Liver (tissue), 9 donors: Measurements from ENCODE around the gene GRIK2. TPM values are rescaled to one million over a fixed set of nuclear protein-coding genes. Genes with fewer than 3 reads are reported as not detected.

Source experiments
- DNase-seq: peaks from one replicate; pipeline ENCODE4 v3.0.0-alpha.2; 2017; ENCODE audit warnings: low spot score
- H3K27ac ChIP-seq, 2 donors: one replicate each; pipeline ENCODE4 v1.7.0; 2013; ENCODE audit warnings: inconsistent platforms in 2 of 2, low read length in 2 of 2, control low read depth in 1 of 2, low read depth in 1 of 2, mild to moderate bottlenecking in 1 of 2
- H3K27me3 ChIP-seq, 4 donors: one replicate each; pipeline versions ENCODE4 v1.6.1 to v1.7.0; 2013; ENCODE audit warnings: low read length in 3 of 4, inconsistent platforms in 1 of 4, mild to moderate bottlenecking in 1 of 4, moderate library complexity in 1 of 4; ENCODE audit not compliant: control insufficient read depth in 4 of 4, insufficient read depth in 4 of 4
- H3K36me3 ChIP-seq, 4 donors: one replicate each; pipeline versions ENCODE4 v1.6.1 to v1.7.0; 2013; ENCODE audit warnings: low read length in 3 of 4, mild to moderate bottlenecking in 3 of 4, low read depth in 1 of 4, moderate library complexity in 1 of 4; ENCODE audit not compliant: control insufficient read depth in 4 of 4, insufficient read depth in 3 of 4
- H3K4me1 ChIP-seq, 4 donors: one replicate each; pipeline versions ENCODE4 v1.6.1 to v1.7.0; 2013; ENCODE audit warnings: low read length in 3 of 4, mild to moderate bottlenecking in 3 of 4, moderate library complexity in 1 of 4; ENCODE audit not compliant: control insufficient read depth in 4 of 4, insufficient read depth in 4 of 4
- H3K4me3 ChIP-seq, 3 donors: one replicate each; pipeline versions ENCODE4 v1.6.1 to v1.7.0; 2013; ENCODE audit warnings: low read length in 3 of 3, control low read depth in 1 of 3, low read depth in 1 of 3, mild to moderate bottlenecking in 1 of 3
- H3K9ac ChIP-seq, 2 donors: one replicate each; pipeline ENCODE4 v1.7.0; 2013; ENCODE audit warnings: low read length in 2 of 2, mild to moderate bottlenecking in 2 of 2, moderate library complexity in 2 of 2, control low read depth in 1 of 2, low read depth in 1 of 2
- H3K9me3 ChIP-seq, 4 donors: one replicate each; pipeline versions ENCODE4 v1.6.1 to v1.7.0; 2013; ENCODE audit warnings: low read length in 3 of 4; ENCODE audit not compliant: control insufficient read depth in 4 of 4
- ATF3 ChIP-seq: IDR thresholded peaks from 2 replicates; pipeline ENCODE4 v1.6.1; 2016; ENCODE audit warnings: antibody characterized with exemption
- CTCF ChIP-seq: fragments of 150-350 bp; IDR thresholded peaks from 2 replicates; pipeline ENCODE4 v1.5.1; 2017; ENCODE audit warnings: improper control_type of control experiment, low read depth, low read length; ENCODE audit not compliant: missing input control
- EGR1 ChIP-seq, 2 donors: IDR thresholded peaks; 2 replicates each; pipeline ENCODE4 v1.6.1; 2016 to 2018; ENCODE audit warnings: antibody characterized with exemption in 2 of 2, low read depth in 2 of 2
- FOXA1 ChIP-seq: IDR thresholded peaks from 2 replicates; pipeline ENCODE4 v1.6.1; 2016; ENCODE audit warnings: antibody characterized with exemption
- FOXA2 ChIP-seq: IDR thresholded peaks from 2 replicates; pipeline ENCODE4 v1.6.1; 2016; ENCODE audit warnings: antibody characterized with exemption
- GABPA ChIP-seq, 2 donors: IDR thresholded peaks in 1 of 2; conservative IDR thresholded peaks in 1 of 2; 2 replicates each; pipeline ENCODE4 v1.6.1; 2016; ENCODE audit warnings: antibody characterized with exemption in 2 of 2, mild to moderate bottlenecking in 1 of 2, moderate library complexity in 1 of 2
- HNF4A ChIP-seq, 2 donors: conservative IDR thresholded peaks; 2 replicates each; pipeline ENCODE4 v1.6.1; 2016; ENCODE audit warnings: antibody characterized with exemption in 2 of 2, mild to moderate bottlenecking in 2 of 2
- HNF4G ChIP-seq: IDR thresholded peaks from 2 replicates; pipeline ENCODE4 v1.6.1; 2016; ENCODE audit warnings: antibody characterized with exemption
- JUND ChIP-seq, 2 donors: IDR thresholded peaks; 2 replicates each; pipeline ENCODE4 v1.6.1; 2016; ENCODE audit warnings: antibody characterized with exemption in 2 of 2
- MAX ChIP-seq: IDR thresholded peaks from 2 replicates; pipeline ENCODE4 v1.6.1; 2016; ENCODE audit warnings: antibody characterized with exemption
- NR2F2 ChIP-seq: IDR thresholded peaks from 2 replicates; pipeline ENCODE4 v1.6.1; 2016; ENCODE audit warnings: antibody characterized with exemption
- RAD21 ChIP-seq, 2 donors: IDR thresholded peaks; 2 replicates each; pipeline ENCODE4 v1.6.1; 2016; ENCODE audit warnings: antibody characterized with exemption in 2 of 2, mild to moderate bottlenecking in 2 of 2
- REST ChIP-seq: IDR thresholded peaks from 2 replicates; pipeline ENCODE4 v1.6.1; 2016; ENCODE audit warnings: antibody characterized with exemption, mild to moderate bottlenecking
- RXRA ChIP-seq, 2 donors: IDR thresholded peaks; 2 replicates each; pipeline ENCODE4 v1.6.1; 2017 to 2018; ENCODE audit warnings: antibody characterized with exemption in 2 of 2, mild to moderate bottlenecking in 1 of 2
- SP1 ChIP-seq: IDR thresholded peaks from 2 replicates; pipeline ENCODE4 v1.6.1; 2018; ENCODE audit warnings: antibody characterized with exemption, mild to moderate bottlenecking
- TAF1 ChIP-seq: conservative IDR thresholded peaks from 2 replicates; pipeline ENCODE4 v1.6.1; 2016; ENCODE audit warnings: antibody characterized with exemption, mild to moderate bottlenecking
- YY1 ChIP-seq: IDR thresholded peaks from 2 replicates; pipeline ENCODE4 v1.6.1; 2016; ENCODE audit warnings: antibody characterized with exemption, mild to moderate bottlenecking
- ZBTB33 ChIP-seq: IDR thresholded peaks from 2 replicates; pipeline ENCODE4 v1.6.1; 2016; ENCODE audit warnings: antibody characterized with exemption
- WGBS: extraction: QIAGEN DNeasy Blood & Tissue Kit; methylation state at CpG from one replicate; pipeline ENCODE4 v1.1.7; 2013; 5-methylcytosine and 5-hydroxymethylcytosine counted together
- polyA plus RNA-seq, 2 donors: library from polyadenylated mRNA; stranded (reverse) in 1 of 2; unstranded in 1 of 2; fragments of 200-250 nt in 1 of 2; fragments of >200 nt in 1 of 2; fragmentation: Nextera tagmentation in 1 of 2; extraction: Ambion mirVana in 1 of 2; gene quantifications; one replicate each; pipeline versions ENCODE4 v1.2.1 to v1.2.3, GENCODE V29; 2013 to 2015
- total RNA-seq, 2 donors: library from RNA; depleted of rRNA; stranded (reverse); fragments of >200 nt; gene quantifications; one replicate each; pipeline ENCODE4 v1.2.3, GENCODE V29; 2014
- donor health status: healthy.
- donor health status: healthy.
- donor health status: healthy.
- donor health status: healthy.
- donor health status: healthy.

Gene GRIK2
- total and polyA plus RNA-seq, 4 donors, result 0.02 to 0.17 (median 0.05) TPM

- no peak for TF ChIP-seq EGR1 (IDR thresholded peaks at IDR 0.05; ENCODE audit: low read depth in 2 of 2)
- TF ChIP-seq CTCF, result no peak
- TF ChIP-seq SP1, result no peak
- TF ChIP-seq RAD21 (IDR thresholded peaks at IDR 0.05), result no peak
These were observed 261.6 kb downstream of the GRIK2 start (continued) for GRCh38 chr6:101655109-101655508.

- Histone ChIP-seq H3K36me3 (no peaks in the 10 kb centered on the region), H3K9me3 (no peaks in the 10 kb centered on the region), H3K4me3 (no peak overlapping the region), H3K27me3 (no peaks in the 10 kb centered on the region), H3K4me1 (no peaks in the 10 kb centered on the region), H3K27ac (no peak overlapping the region), H3K9ac (no peak overlapping the region)
- no peak for DNase-seq
- WGBS, result 93% methylated on average over 2 of the region's 2 CpGs
- TF ChIP-seq REST (no peak), SP1 (no peak), MAX (no peak), GABPA (IDR thresholded peaks at IDR 0.05 in 1 of 2, conservative IDR thresholded peaks at IDR 0.05 in 1 of 2) (no peak), JUND (IDR thresholded peaks at IDR 0.05) (no peak), NR2F2 (no peak), YY1 (no peak), HNF4A (conservative IDR thresholded peaks at IDR 0.05) (no peak), FOXA1 (no peak), RAD21 (IDR thresholded peaks at IDR 0.05) (no peak), TAF1 (no peak), HNF4G (no peak), ATF3 (no peak), RXRA (IDR thresholded peaks at IDR 0.05) (no peak), FOXA2 (no peak), EGR1 (IDR thresholded peaks at IDR 0.05; ENCODE audit: low read depth in 2 of 2) (no peak), ZBTB33 (no peak), CTCF (no peak)
These were observed 268.8 kb downstream of the GRIK2 start for GRCh38 chr6:101662111-101662897.
